Mucosa of descending colon (tissue), 3 donors: ENCODE data around the gene ZNF579. TPM values are rescaled to one million over a fixed set of nuclear protein-coding genes. Genes with fewer than 3 reads are reported as not detected.

ENCODE experiments used
- ATAC-seq: fragments of 200-7000 bp; cut with Tn5 transposase; one replicate; pipeline ENCODE4 v1.9.1; 2020; ENCODE audit warnings: mild to moderate bottlenecking, moderate library complexity
- DNase-seq, 3 donors: peaks; one replicate each; pipeline ENCODE4 v3.0.0-alpha.2; 2020
- H3K36me3 ChIP-seq: fragments of 200-600 bp; one replicate; pipeline ENCODE4 v1.8.0; 2021; ENCODE audit warnings: low read depth, mild to moderate bottlenecking
- H3K4me1 ChIP-seq: fragments of 200-600 bp; one replicate; pipeline ENCODE4 v1.8.0; 2021; ENCODE audit warnings: low read depth, mild to moderate bottlenecking
- H3K4me3 ChIP-seq: fragments of 200-600 bp; one replicate; pipeline ENCODE4 v1.8.0; 2021; ENCODE audit warnings: mild to moderate bottlenecking
- H3K9me3 ChIP-seq: fragments of 200-600 bp; one replicate; pipeline ENCODE4 v1.8.0; 2021; ENCODE audit warnings: mild to moderate bottlenecking
- CTCF ChIP-seq: fragments of 200-600 bp; IDR thresholded peaks from one replicate; pipeline ENCODE4 v1.8.0; 2022; ENCODE audit warnings: antibody characterized with exemption, mild to moderate bottlenecking
- intact Hi-C, 2 donors: fragments of 100-400 bp; cut with DNase I in 1 of 2; cut with micrococcal nuclease in 1 of 2; formaldehyde crosslinking; loops; one replicate each; pipeline versions ENCODE4 v1.11.0 to v1.11.1; 2022; cut with DNase I, micrococcal nuclease
- long read RNA-seq, 2 donors: library from polyadenylated mRNA; unstranded; transcript quantifications; one replicate each; pipeline ENCODE4 v2.0.0, GENCODE V29; 2019 to 2021
- total RNA-seq, 3 donors: library from RNA; stranded (reverse); fragmentation: NEBNext Ultra II Directional in 2 of 3; extraction: Animal tissue kit (Norgen Biotek cat#: 25700) in 2 of 3; gene quantifications; one replicate each; pipeline versions ENCODE4 v1.2.1 to v1.2.4, GENCODE V29; 2021 to 2023
- donor health status: DM: no; HTN: no; CAD: no; lungs with moderate emphysema.
- donor health status: DM: no; HTN: no; CAD: no.
- donor health status: DM: no; HTN: yes; CAD: no.

ZNF579 gene
- total RNA-seq, result 10 to 100 TPM in 1 of 3 donors, 1 to 10 TPM in 2; 6.2 to 13.6 (median 7.2) TPM
- long read RNA-seq, donor 1, transcript ZNF579-201 (2 exons, 2,899 nt), result major isoform, 10 of 17 reads
- long read RNA-seq, donor 1, partial matches to known transcripts, result 0 of 17 reads
- long read RNA-seq, donor 1, other reads (novel, unspliced or antisense), result 7 of 17 reads
- long read RNA-seq, donor 2, result 0 reads

GRCh38 chr19:55580628-55581144 lies at the start of gene ZNF579:
TSS of gene ZNF579 (minus strand) at chr19:55580848. CDS start at chr19:55579639, 1,209 bp downstream.
- intact Hi-C loops, result no loop called here
- no peaks in the 10 kb centered on the region for H3K36me3 ChIP-seq
- H3K9me3 ChIP-seq, result no peaks in the 10 kb centered on the region
- DNase-seq (peak; percentile 84 to 91 (median 89)), ATAC-seq (peak; percentile 92)
- H3K4me1 ChIP-seq, result peaks cover 7% of the 10 kb centered on the region
- TF ChIP-seq CTCF, result no peak
- H3K4me3 ChIP-seq, result peak within 1 kb of the TSS; percentile 59

- DNase-seq (peak in 1 of 3 donors; percentile 26), ATAC-seq (no peak)
- TF ChIP-seq CTCF, result no peak
- intact Hi-C loops, result no loop called here
- H3K4me1 ChIP-seq, result peaks cover 4% of the 10 kb centered on the region
- H3K4me3 ChIP-seq, result no peak overlapping the region
- H3K9me3 ChIP-seq, result no peaks in the 10 kb centered on the region
- no peaks in the 10 kb centered on the region for H3K36me3 ChIP-seq
Measured at GRCh38 chr19:55626350-55626749, 45.7 kb upstream of the ZNF579 start.

- no peak for ATAC-seq
- intact Hi-C loops, result no loop called here
Measured at GRCh38 chr19:55625004-55625326, 44.3 kb upstream of the ZNF579 start.

GRCh38 chr19:55624109-55625003 lies 43.7 kb upstream of the ZNF579 start, which contains the start of gene ZNF784:
TSS of gene ZNF784 (minus strand) at chr19:55624566. CDS start at chr19:55624561, 5 bp downstream.
- Histone ChIP-seq H3K36me3 (no peaks in the 10 kb centered on the region), H3K9me3 (no peaks in the 10 kb centered on the region), H3K4me3 (peak within 1 kb of the TSS; percentile 17), H3K4me1 (peaks cover 4% of the 10 kb centered on the region)
- intact Hi-C loops, result no loop called here
- ATAC-seq, result peak; percentile 97
- peak; percentile 93 to 95 (median 94) for DNase-seq
- no peak for TF ChIP-seq CTCF

More at GRCh38 chr19:55625004-55625326, 44.3 kb upstream of the ZNF579 start:
- DNase-seq, result no peak
- no peak for TF ChIP-seq CTCF
- peaks cover 4% of the 10 kb centered on the region for H3K4me1 ChIP-seq
- H3K4me3 ChIP-seq, result no peak overlapping the region
- H3K36me3 ChIP-seq, result no peaks in the 10 kb centered on the region
- no peaks in the 10 kb centered on the region for H3K9me3 ChIP-seq

GRCh38 chr19:55623561-55623960 lies 42.9 kb upstream of the ZNF579 start:
- Histone ChIP-seq H3K4me3 (no peak overlapping the region), H3K4me1 (peaks cover 4% of the 10 kb centered on the region), H3K36me3 (no peaks in the 10 kb centered on the region), H3K9me3 (no peaks in the 10 kb centered on the region)
- DNase-seq, result no peak
- no peak for TF ChIP-seq CTCF
- intact Hi-C loops, result no loop called here
- no peak for ATAC-seq
